ENCODE results near the gene CXCL12.

CXCL12 gene

GRCh38 chr10:44424298-44424697 lies 39.4 kb upstream of the CXCL12 start:
- no peaks in the 10 kb centered on the region for H3K27me3 ChIP-seq (ENCODE audit: insufficient read depth, poor library complexity, severe bottlenecking)
- H3K4me3 ChIP-seq (replicated peaks; ENCODE audit: insufficient read depth, low read length), result no peak overlapping the region
- TF ChIP-seq REST (IDR thresholded peaks at IDR 0.05; ENCODE audit: insufficient replicate concordance, low read depth) (no peak), POLR2AphosphoS5 (IDR thresholded peaks at IDR 0.05; ENCODE audit: low read depth) (no peak), SPI1 (IDR thresholded peaks at IDR 0.05; ENCODE audit: borderline replicate concordance, low read depth) (no peak)
- no peak overlapping the region for H3K27ac ChIP-seq (replicated peaks)
- DNase-seq (ENCODE audit: low read depth in 1 of 2, low spot score in 1 of 2), result no peak

GRCh38 chr10:44422570-44423101 lies 37.7 kb upstream of the CXCL12 start:
- no peak for DNase-seq (ENCODE audit: low read depth in 1 of 2, low spot score in 1 of 2)
- no peak overlapping the region for H3K27ac ChIP-seq (replicated peaks)
- no peaks in the 10 kb centered on the region for H3K27me3 ChIP-seq (ENCODE audit: insufficient read depth, poor library complexity, severe bottlenecking)
- no peak for TF ChIP-seq REST (IDR thresholded peaks at IDR 0.05; ENCODE audit: insufficient replicate concordance, low read depth)
- no peak for TF ChIP-seq CTCF (IDR thresholded peaks at IDR 0.05; ENCODE audit: insufficient read depth, low read length)
- no peak for TF ChIP-seq POLR2AphosphoS5 (IDR thresholded peaks at IDR 0.05; ENCODE audit: low read depth)
- TF ChIP-seq GABPA (IDR thresholded peaks at IDR 0.05; ENCODE audit: low read depth), result no peak
- no peak for TF ChIP-seq SPI1 (IDR thresholded peaks at IDR 0.05; ENCODE audit: borderline replicate concordance, low read depth)
- H3K4me3 ChIP-seq (replicated peaks; ENCODE audit: insufficient read depth, low read length), result no peak overlapping the region

GRCh38 chr10:44422153-44422552 lies 37.3 kb upstream of the CXCL12 start:
- Histone ChIP-seq H3K27me3 (ENCODE audit: insufficient read depth, poor library complexity, severe bottlenecking) (no peaks in the 10 kb centered on the region), H3K27ac (replicated peaks) (no peak overlapping the region), H3K4me3 (replicated peaks; ENCODE audit: insufficient read depth, low read length) (no peak overlapping the region)
- no peak for TF ChIP-seq GABPA (IDR thresholded peaks at IDR 0.05; ENCODE audit: low read depth)
- TF ChIP-seq POLR2AphosphoS5 (IDR thresholded peaks at IDR 0.05; ENCODE audit: low read depth), result no peak
- no peak for TF ChIP-seq CTCF (IDR thresholded peaks at IDR 0.05; ENCODE audit: insufficient read depth, low read length)
- TF ChIP-seq SPI1 (IDR thresholded peaks at IDR 0.05; ENCODE audit: borderline replicate concordance, low read depth), result no peak
- no peak for TF ChIP-seq REST (IDR thresholded peaks at IDR 0.05; ENCODE audit: insufficient replicate concordance, low read depth)
- no peak for DNase-seq (ENCODE audit: low read depth in 1 of 2, low spot score in 1 of 2)
